ENCODE measurements around the gene UNKL.

DNA sequence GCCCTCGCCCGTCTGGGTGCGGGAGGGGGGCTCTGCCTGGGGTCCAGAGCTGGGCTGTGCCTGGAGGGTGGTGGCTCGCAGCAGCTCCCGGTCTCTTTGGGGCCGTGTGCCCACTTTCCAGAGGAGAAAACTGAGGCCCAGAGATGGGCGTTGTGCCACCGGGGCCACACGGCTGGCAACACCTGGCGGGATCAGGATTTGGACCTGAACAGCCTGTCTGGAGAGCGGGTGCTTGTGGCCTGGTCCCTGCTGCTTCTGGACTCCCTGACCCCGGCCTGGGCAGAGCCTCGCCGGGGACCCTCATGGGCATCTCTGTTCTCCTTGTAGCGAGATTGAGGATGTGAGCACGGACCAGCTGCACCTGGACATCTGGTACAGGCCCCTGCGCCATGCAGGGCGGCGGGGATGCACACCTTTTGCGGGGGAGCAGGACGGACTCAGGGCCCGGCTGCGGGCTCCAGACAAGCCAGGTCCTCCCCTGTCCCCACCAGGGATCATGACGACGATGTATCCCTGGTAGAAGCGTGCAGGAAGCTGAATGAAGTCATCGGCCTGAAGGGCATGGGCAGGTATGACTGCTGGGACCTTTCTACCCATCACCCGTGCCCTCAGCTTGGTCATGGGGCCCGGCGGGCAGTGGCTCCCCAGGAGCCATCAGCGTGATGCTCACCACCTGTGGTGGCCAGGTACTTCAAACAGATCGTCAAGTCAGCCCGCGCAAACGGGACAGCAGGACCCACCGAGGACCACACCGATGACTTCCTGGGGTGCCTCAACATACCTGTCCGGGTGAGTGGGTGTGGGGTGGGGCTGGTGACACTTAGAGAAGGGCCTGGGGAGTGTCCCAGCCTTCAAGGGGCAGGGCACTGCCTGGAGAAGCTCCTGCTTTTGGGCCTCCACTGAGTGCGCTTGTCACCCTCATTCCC is 72.7 kb downstream of the UNKL start:
- TF ChIP-seq, protein P1, sequence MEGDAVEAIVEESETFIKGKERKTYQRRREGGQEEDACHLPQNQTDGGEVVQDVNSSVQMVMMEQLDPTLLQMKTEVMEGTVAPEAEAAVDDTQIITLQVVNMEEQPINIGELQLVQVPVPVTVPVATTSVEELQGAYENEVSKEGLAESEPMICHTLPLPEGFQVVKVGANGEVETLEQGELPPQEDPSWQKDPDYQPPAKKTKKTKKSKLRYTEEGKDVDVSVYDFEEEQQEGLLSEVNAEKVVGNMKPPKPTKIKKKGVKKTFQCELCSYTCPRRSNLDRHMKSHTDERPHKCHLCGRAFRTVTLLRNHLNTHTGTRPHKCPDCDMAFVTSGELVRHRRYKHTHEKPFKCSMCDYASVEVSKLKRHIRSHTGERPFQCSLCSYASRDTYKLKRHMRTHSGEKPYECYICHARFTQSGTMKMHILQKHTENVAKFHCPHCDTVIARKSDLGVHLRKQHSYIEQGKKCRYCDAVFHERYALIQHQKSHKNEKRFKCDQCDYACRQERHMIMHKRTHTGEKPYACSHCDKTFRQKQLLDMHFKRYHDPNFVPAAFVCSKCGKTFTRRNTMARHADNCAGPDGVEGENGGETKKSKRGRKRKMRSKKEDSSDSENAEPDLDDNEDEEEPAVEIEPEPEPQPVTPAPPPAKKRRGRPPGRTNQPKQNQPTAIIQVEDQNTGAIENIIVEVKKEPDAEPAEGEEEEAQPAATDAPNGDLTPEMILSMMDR (IDR thresholded peaks at IDR 0.05; ENCODE audit: insufficient read depth, low read length, poor library complexity, severe bottlenecking) = no peak
- TF ChIP-seq EZH2phosphoT487 (conservative IDR thresholded peaks at IDR 0.05; ENCODE audit: low read length) = no peak
